Activated naive CD4-positive, alpha-beta T cell treated with anti-CD3 and anti-CD28 coated beads, Interleukin-2, amount 50 U/mL, for 72 hours (primary cell): ENCODE measurements around the gene MUC4. TPM values are rescaled to one million over a fixed set of nuclear protein-coding genes. Genes with fewer than 3 reads are reported as not detected.
A peak's percentile ranks its signal among the peaks of the same experiment; 100 is the strongest.
"Not testable (repeated sequence)": the region's sequence is repeated elsewhere in the genome, so short reads cannot be mapped to it uniquely, and the experiment has no call there.

ENCODE experiments used
- ATAC-seq, 2 donors: fragments of 150-1000 bp; cut with Tn5 transposase; 2 replicates each; pipeline ENCODE4 v1.10.0; 2021; ENCODE audit warnings: mild to moderate bottlenecking in 2 of 2, moderate library complexity in 2 of 2
- DNase-seq, 2 donors: peaks; one replicate each; pipeline ENCODE4 v3.0.0; 2021 to 2022; ENCODE audit warnings: low spot score in 2 of 2
- H3K27ac Mint-ChIP-seq, 2 donors: one replicate each; pipeline ENCODE4 v1.8.0; 2022; ENCODE audit warnings: mild to moderate bottlenecking in 2 of 2, mixed read lengths in 2 of 2
- H3K36me3 Mint-ChIP-seq, 2 donors: one replicate each; pipeline ENCODE4 v1.8.0; 2022; ENCODE audit warnings: mixed read lengths in 2 of 2
- H3K9me3 Mint-ChIP-seq, 2 donors: one replicate each; pipeline ENCODE4 v1.8.0; 2022; ENCODE audit warnings: mixed read lengths in 2 of 2
- total RNA-seq, 2 donors: library from RNA; stranded (reverse); gene quantifications; one replicate each; pipeline ENCODE4 v1.2.3, GENCODE V29; 2022

The MUC4 gene
- total RNA-seq, 2 donors from 2014 or later = 0.32 to 0.41 TPM

DNA sequence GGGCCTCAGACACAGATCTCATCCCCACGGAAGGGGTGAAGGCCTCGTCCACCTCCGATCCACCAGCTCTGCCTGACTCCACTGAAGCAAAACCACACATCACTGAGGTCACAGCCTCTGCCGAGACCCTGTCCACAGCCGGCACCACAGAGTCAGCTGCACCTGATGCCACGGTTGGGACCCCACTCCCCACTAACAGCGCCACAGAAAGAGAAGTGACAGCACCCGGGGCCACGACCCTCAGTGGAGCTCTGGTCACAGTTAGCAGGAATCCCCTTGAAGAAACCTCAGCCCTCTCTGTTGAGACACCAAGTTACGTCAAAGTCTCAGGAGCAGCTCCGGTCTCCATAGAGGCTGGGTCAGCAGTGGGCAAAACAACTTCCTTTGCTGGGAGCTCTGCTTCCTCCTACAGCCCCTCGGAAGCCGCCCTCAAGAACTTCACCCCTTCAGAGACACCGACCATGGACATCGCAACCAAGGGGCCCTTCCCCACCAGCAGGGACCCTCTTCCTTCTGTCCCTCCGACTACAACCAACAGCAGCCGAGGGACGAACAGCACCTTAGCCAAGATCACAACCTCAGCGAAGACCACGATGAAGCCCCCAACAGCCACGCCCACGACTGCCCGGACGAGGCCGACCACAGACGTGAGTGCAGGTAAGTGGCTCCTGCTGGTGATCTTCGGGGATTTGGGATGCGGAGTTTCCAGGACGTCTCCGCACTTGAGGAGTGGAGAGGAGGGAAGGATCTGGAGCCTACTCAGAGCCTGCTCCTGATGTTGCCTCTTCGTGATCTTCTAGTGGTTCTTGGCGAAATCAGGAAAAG, 85.6 kb downstream of the MUC4 start:
- not testable (repeated sequence) for H3K9me3 Mint-ChIP-seq, ATAC-seq, DNase-seq, H3K36me3 Mint-ChIP-seq
- H3K27ac Mint-ChIP-seq = peak overlapping the region in 1 of 2 donors; percentile 1

DNA sequence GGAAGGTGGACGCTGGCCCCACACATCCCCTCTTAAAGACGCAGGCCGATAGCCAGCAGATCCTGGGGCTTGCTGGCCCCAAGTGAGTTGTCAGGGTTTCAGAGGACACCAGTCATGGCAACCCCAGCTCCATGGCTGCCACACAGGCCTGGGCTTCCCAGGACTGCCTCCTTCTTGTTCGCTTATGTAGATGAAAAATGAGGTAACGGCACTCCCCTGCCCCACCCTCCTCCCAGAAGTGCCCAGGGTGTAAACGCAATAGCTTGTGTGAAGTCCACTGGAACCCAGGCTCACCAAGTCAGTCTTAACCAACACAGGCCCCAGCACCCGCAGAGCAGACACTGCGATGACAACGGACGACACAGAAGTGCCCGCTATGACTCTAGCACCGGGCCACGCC, 87.4 kb downstream of the MUC4 start:
- DNase-seq, H3K27ac Mint-ChIP-seq, H3K36me3 Mint-ChIP-seq, H3K9me3 Mint-ChIP-seq, ATAC-seq: not testable (repeated sequence)

- not testable (repeated sequence) for H3K36me3 Mint-ChIP-seq, H3K9me3 Mint-ChIP-seq, DNase-seq, H3K27ac Mint-ChIP-seq, ATAC-seq
Measured at GRCh38 chr3:195722996-195723345, 88.8 kb downstream of the MUC4 start.

- H3K9me3 Mint-ChIP-seq, DNase-seq, H3K27ac Mint-ChIP-seq, ATAC-seq, H3K36me3 Mint-ChIP-seq: not testable (repeated sequence)
Measured at GRCh38 chr3:195722139-195722995, 89.4 kb downstream of the MUC4 start.

DNA sequence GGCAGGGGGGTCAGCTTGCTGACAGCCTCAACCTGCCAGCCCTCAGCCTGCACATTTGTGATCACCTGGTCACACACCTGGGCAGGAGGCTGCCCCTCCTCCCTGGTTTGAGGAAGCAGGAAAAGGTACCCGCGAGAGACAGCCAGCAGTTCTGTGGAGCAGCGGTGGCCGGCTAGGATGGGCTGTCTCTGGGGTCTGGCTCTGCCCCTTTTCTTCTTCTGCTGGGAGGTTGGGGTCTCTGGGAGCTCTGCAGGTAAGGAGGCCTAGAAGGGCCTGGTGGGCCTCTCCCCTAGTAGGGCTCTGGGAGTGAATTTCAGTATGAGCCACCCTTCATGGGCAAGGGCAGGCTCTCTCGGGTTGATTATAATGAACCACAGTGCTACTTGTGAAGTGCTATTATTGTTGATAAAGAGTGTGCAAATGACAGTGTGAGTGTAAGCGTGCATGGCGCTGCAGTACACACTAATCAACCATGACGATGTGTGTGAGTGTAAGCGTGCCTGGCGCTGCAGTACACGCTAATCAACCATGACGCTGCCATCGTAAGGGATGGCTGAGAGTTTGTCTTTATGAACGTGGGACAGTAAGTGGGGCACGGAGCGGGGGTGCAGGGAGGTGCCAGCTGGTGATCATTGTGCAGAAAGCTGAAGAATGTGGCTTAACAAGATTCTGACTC, 90.8 kb downstream of the MUC4 start, which contains the start of gene MUC20:
Gene MUC20, plus strand, starts transcription at position 148 of the 676 bp plus-strand sequence. Its CDS starts 30 bp downstream, at position 178.
- H3K9me3 Mint-ChIP-seq, H3K36me3 Mint-ChIP-seq, DNase-seq: not testable (repeated sequence)
- peak; percentile 11 to 39 for ATAC-seq
- H3K27ac Mint-ChIP-seq = peak within 1 kb of the TSS in 1 of 2 donors; percentile 32

DNA sequence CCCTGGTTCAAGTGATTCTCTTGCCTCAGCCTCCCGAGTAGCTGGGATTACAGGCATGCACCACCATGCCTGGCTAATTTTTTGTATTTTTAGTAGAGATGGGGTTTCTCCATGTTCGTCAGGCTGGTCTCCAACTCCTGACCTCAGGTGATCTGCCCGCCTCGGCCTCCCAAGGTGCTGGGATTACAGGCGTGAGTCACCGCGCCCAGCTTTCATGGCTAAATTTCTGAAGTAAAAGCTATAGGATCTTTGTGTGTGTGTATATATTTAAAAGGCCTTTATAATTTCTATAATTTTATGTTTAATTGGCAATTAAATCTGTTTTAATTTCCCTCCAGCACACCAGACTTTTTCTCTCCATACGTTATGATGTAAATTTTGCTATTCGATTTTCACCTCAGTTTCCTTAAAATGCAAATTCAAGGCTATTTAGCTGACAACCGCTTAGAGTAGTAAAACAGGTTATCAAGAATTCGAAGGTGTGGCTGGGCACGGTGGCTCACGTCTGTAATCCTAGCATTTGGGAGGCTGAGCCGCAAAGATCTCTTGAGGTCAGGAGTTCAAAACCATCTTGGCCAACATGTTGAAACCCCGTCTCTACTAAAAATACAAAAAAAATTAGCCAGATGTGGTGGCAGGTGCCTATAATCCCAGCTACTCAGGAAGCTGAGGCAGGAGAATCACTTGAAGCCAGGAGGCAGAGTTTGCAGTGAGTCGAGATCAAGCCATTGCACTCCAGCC, 92.0 kb downstream of the MUC4 start:
- not testable (repeated sequence) for H3K27ac Mint-ChIP-seq, H3K9me3 Mint-ChIP-seq, DNase-seq, ATAC-seq, H3K36me3 Mint-ChIP-seq

DNA sequence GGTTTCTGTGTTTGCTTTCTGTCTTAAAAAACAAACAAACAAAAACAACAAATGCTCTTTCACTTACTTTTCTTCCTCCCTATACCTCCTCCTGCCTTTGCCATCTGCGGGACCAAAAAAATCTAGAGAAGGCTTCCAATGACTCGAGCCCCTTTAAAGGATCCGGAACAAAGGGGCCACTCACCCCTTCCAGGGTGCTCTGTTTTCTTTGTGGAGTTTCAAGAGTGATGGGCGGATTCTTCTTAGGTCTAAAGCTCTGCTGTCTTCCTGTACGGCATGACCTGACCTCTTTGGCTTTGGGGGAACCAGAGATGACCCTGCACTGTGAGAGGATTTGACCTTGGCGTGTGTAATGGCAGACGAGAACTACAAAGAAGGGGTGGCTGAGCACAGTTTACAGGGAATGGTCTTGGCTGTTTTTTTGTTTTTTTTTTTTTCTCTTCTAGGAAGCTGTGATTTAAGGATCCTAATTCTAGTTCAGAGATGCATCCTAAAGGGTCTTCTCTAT, 93.2 kb downstream of the MUC4 start:
- DNase-seq = no peak
- ATAC-seq = no peak
- Mint-ChIP-seq H3K36me3 (peaks cover 11% of the 10 kb centered on the region in 2 donors), H3K9me3 (peaks cover 0 to 5% of the 10 kb centered on the region in 2 donors), H3K27ac (peak overlapping the region in 1 of 2 donors; percentile 82)

DNA sequence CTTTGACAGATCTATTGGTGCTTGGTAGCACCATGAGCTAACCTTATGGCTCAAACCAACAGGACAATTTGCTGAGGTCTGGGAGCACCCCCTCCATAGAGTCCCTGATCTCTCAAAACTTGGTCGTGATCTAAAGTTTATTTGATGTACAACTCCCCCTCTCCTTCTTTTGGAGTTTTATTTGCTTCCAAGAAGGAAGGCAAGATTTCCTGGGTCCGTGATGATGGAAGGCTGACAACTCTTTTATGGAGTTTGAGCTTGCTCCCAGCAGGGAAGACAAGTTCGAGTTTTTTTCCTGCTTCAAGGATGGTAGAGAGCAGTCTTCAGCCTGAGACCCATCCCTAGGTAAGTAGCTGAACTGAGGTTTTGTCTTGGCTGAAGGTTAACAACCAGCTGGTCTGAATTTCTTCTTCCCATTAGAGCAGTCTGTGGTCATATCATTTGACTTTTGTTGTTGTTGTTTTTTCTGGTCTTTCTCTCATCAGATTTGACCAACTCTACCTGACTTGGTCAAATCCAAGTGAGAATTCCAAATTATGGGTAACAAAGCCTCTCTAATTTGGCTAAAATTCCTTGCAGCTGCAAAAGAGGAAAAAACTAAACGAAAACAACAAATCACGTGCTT, 93.8 kb downstream of the MUC4 start:
- no peak overlapping the region for H3K27ac Mint-ChIP-seq
- DNase-seq (no peak), ATAC-seq (no peak)
- H3K9me3 Mint-ChIP-seq = peaks cover 0 to 5% of the 10 kb centered on the region in 2 donors
- peaks cover 11% of the 10 kb centered on the region in 2 donors for H3K36me3 Mint-ChIP-seq

DNA sequence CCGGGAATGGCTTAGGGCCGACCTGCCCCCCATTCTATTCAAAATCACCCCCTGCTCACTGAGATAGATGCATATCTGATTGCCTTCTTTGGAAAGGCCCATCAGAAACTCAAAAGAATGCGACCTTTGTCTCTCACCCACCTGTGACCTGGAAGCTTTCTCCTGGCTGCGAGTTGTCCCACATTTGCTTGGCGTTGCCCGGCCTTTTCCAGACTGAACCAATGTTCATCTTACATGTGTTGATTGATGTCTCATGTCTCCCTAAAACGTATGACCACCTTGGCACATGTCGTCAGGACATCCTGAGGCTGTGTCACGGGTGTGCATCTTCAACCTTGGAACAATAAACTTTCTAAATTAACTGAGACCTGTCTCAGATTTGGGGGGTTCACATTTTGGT, 94.3 kb downstream of the MUC4 start:
- ATAC-seq = no peak
- Mint-ChIP-seq H3K36me3 (peaks cover 11% of the 10 kb centered on the region in 2 donors), H3K9me3 (peaks cover 0 to 5% of the 10 kb centered on the region in 2 donors), H3K27ac (no peak overlapping the region)
- DNase-seq = no peak

DNA sequence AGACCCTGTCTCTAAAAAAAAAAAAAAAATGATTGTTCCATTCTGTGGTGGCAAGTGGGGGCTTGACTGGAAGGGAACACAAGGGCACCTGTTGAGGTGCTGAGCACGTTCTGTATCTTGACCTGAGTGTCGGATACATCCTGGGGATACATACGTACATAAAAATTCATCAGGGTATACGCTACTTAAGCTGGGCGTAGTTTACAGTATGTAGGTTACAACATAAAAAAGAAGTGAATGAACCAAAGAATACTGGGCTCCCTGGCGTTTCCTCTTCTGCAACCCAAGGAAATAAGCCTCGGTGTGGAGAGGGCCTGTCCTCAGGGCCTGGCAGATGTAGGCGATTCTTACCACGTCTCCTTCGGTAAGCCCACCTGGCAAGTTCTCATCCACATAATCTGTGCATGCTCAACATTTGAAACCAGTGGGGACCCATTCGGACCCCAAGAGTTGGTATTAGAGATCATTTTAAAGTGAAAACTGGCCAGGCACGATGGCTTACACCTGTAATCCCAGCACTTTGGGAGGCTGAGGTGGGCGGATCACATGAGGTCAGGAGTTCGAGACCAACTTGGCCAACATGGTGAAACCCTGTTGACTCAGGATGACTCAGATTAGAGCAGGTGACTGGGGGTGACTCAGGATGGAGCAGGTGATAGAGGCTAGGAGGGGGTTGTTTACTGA, 96.0 kb downstream of the MUC4 start:
- DNase-seq (peak in 1 of 2 donors; percentile 61), ATAC-seq (peak; percentile 82 to 83)
- peaks cover 0 to 5% of the 10 kb centered on the region in 2 donors for H3K9me3 Mint-ChIP-seq
- peaks cover 11% of the 10 kb centered on the region in 2 donors for H3K36me3 Mint-ChIP-seq
- peak overlapping the region; percentile 11 to 15 for H3K27ac Mint-ChIP-seq

DNA sequence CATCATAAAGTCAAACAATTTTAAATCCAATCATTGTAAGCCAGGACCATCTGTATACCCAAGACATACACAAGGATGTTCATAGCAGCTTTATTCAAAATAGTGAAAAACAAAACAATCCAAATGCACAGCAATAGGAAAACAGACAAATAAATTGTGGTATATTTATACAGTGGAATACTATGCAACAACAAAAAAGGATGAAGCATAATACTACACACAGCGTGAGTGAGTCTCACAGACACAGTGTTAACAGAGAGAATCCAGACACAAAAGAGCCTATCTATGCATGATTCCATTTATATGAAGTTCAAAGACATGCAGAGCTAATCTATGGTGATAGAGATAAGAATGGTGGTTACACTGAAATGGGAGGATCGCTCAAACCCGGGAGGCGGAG, 96.6 kb downstream of the MUC4 start:
- DNase-seq = no peak
- peaks cover 0 to 5% of the 10 kb centered on the region in 2 donors for H3K9me3 Mint-ChIP-seq
- no peak overlapping the region for H3K27ac Mint-ChIP-seq
- ATAC-seq = no peak
- H3K36me3 Mint-ChIP-seq = peaks cover 11 to 12% of the 10 kb centered on the region in 2 donors

DNA sequence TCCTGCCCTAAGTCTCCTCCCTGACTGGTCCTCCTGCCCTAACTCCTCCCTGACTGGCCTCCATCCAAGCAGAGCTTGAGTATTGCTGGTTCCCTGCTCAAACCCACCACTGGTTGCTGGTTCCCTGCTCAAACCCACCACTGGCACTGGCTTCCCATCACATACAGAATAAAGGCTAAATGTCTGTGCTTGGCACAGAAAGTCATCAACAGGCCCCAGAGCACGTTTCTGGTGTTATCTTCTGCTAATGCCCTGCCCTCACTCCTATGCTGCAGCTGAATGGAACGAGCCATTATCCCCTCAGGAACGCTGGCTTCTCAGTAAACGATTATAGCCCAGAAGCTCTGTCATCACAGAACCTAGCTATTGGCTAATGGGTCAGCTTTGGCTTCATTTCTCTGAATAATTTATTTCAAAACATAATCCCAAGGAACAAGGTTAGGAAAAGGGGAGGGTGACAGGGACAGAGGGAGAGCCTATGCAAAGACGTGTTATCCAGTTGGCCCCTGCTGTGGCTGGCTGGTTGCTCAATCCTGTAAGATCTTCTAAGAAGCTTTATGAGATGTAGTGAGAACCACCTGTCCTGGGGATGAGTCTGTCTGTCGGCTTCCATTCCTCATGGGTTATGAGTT, 97.2 kb downstream of the MUC4 start:
- H3K36me3 Mint-ChIP-seq = peaks cover 11 to 17% of the 10 kb centered on the region in 2 donors
- H3K27ac Mint-ChIP-seq = no peak overlapping the region
- DNase-seq (no peak), ATAC-seq (no peak)
- peaks cover 0 to 5% of the 10 kb centered on the region in 2 donors for H3K9me3 Mint-ChIP-seq

DNA sequence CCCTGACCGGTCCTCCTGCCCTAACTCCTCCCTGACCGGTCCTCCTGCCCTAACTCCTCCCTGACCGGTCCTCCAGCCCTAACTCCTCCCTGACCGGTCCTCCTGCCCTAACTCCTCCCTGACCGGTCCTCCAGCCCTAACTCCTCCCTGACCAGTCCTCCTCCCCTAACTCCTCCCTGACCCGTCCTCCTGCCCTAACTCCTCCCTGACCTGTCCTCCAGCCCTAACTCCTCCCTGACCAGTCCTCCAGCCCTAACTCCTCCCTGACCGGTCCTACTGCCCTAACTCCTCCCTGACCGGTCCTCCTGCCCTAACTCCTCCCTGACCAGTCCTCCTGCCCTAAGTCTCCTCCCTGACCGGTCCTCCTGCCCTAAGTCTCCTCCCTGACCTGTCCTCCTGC, 98.6 kb downstream of the MUC4 start:
- H3K9me3 Mint-ChIP-seq = not testable (repeated sequence)

GRCh38 chr3:195712535-195712910, 99.2 kb downstream of the MUC4 start:
- peak in 1 of 2 donors; percentile 27 for ATAC-seq
- not testable (repeated sequence) for DNase-seq, H3K9me3 Mint-ChIP-seq
- peaks cover 11 to 22% of the 10 kb centered on the region in 2 donors for H3K36me3 Mint-ChIP-seq
- H3K27ac Mint-ChIP-seq = peak overlapping the region in 1 of 2 donors; percentile 56

More for the DNA sequence above, 98.6 kb downstream of the MUC4 start:
- not testable (repeated sequence) for DNase-seq, H3K27ac Mint-ChIP-seq, ATAC-seq
- peaks cover 11 to 22% of the 10 kb centered on the region in 2 donors for H3K36me3 Mint-ChIP-seq
